Lung microvascular endothelial cell (primary cell): ENCODE results near the gene CCDC9B. TPM values are rescaled to one million over a fixed set of nuclear protein-coding genes. Genes with fewer than 3 reads are reported as not detected.
A peak's percentile ranks its signal among the peaks of the same experiment; 100 is the strongest.

Source experiments
- DNase-seq, 2 donors: peaks; one replicate each; pipeline versions ENCODE4 v3.0.0 to v3.0.0-alpha.2; 2010; ENCODE audit warnings: low read depth in 2 of 2
- total RNA-seq: library from RNA; depleted of rRNA; stranded (reverse); fragments of >200 nt; gene quantifications from 2 replicates; pipeline ENCODE4 v1.2.1, GENCODE V29; 2014

Gene CCDC9B
- total RNA-seq: 8.9 and 11.1 TPM in 2 replicates

DNA sequence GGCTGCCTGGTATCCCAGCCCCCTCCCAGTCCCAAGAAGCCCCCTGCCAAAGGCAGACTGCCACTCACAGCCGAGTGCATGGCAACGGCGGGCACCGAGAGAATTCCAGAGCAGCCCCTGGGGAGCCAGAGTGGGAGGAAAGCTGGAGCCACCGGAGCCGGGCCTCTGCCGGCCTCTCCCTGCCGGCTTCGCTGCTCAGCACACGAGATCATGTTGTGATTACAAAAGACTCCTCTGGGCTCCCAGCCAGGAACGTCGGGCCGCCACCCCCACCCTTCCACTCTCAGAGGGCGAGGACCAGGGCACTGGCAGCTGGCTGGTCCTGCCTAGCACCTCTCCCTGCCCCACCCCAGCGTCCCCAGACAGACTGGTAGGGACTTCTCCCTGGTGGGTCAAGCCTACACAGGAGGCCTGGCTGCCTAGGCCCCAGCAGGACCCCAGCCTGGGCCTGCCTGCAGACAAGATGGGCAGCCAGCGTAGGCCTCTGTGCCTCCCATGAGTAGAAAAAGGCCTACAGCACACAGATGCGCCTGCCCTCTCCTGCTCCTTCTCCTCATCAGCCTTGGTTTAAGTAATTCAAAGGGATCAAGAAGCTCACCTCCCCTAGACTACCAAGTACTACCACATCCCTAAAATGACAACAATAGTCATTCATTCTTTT, at the start of gene CCDC9B:
TSS of gene CCDC9B (minus strand) at position 200 of the 661 bp plus-strand sequence. CDS start at position 80, 120 bp downstream.
- DNase-seq: peak; percentile 89 to 91

DNA sequence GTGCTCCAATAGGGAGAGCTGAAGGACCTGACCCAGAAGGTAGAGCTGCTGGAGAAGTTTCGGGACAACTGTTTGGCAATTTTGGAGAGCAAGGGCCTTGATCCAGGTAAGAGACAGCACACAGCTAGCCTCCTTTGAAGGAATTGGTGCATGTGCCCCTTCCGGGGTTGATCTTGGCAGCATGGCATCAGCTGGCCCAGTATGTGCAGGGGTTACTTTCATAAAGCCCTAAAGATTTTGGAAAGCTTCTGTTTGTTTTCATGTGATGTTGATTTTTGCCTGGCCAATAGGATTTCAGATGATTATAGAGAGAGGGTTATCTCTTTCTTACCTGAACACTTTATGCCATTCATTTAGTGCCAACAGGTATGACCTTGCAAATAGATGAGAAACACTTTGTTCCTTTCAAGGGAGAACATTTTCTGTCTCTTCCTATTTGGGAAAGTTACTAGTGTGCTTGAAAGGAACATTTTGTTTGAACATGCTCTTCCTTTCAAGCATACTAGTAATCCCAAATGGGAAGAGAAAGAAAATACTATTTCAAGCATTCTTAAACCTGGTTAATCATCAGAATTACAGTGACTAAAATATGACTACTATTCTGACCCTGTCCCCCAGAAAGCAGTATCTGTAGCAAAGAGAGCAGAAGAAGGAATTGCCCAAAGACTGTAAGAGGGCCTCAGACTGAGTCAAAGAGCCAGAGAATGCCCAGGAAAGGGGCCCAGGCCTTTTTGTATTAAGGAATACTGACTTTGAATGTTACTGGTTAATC, 49.3 kb upstream of the CCDC9B start:
- no peak for DNase-seq

DNA sequence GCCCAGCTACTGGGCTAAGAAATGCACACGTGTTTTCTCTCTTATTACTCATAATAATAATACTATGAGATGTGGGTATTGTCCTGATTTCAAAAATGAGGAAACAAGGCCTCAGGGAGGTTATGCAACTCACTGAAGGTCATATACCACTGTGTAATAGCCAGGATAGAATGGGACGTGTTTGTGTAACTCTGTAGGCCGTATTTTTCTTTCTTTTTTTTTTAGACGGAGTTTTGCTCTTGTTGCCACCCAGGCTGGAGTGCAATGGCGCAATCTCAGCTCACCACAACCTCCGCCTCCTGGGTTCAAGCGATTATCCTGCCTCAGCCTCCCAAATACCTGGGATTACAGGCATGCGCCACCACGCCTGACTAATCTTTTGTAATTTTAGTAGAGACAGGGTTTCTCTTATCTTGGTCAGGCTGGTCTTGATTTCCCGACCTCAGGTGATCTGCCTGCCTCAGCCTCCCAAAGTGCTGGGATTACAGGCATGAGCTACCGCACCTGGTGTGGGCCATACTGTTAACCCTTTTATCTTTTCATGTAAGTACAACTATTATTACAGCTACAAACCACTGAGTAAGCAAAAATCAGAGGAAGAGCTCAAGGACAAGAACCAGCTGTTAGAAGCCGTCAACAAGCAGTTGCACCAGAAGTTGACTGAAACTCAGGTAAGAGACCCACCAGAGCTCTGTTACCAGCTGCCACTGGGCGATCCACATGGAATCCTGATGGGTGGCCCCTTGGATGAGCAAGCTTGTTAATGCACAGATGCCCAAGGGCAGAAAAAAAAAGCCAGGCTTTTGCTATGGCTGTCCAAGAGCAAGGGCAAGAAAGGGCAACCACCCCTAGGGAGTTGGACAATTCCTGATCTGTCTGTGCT, 48.4 kb upstream of the CCDC9B start:
- peak in 1 of 2 donors; percentile 20 for DNase-seq

DNA sequence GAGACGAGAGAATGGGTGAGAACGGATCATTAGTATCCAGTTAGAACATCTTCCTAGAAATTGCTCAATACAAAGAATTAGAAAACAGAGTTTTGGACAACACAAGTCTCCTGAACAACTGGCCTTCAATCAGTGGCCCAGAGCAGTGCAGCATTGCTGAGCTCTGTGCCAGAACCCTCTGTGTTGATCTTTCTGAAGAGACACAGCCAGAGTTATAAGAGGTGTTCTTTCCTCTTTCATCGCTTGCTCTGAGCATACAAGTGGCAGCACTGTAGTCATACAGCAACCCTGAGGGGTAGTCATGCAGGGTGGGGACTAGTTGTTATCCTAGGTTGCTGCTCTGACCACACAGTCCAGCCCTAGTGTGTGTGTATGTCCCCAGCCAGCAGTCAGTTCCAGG, 45.7 kb upstream of the CCDC9B start:
- DNase-seq: no peak

DNA sequence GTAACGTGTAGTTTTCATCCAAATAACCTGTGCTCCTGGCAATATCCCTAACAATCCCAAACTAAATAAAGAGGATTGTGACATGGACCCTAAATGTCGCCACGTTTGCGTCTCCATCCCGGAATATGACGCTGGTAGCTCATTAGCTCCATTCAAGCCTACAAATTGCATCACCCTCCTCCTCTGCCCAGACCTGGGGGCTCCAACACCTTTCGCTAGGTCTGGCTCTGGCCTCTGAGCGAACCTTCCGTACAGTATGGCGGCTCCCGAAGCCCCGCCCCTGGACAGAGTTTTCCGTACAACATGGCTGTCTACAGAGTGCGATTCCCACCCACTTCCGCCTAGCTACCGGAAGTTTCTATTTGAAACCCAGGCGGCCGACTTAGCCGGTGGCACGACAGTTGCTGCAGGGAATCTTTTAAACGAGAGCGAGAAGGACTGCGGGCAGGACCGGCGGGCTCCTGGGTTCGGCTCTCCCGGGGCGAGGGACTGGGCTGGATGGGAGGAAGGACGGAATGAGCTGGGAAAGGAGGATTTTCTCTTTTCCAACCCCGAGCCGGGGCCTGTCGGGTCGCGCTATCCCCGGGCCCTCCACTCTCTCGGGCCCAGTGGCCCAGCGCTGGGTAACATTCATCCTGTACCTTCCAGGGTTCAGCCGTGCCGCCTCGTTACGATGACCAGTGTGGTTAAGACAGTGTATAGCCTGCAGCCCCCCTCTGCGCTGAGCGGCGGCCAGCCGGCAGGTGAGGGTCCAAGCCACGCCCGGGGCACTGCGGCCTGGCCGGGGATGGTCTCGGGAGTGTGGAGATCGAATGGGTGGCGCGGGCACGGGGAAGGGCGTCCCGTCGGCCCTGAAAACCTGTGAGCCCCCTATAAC, 42.1 kb upstream of the CCDC9B start, which contains the start of gene KNSTRN:
TSS of gene KNSTRN (plus strand) at position 142 of the 877 bp plus-strand sequence. CDS start at position 257, 115 bp downstream.
- DNase-seq: peak; percentile 92 to 94

DNA sequence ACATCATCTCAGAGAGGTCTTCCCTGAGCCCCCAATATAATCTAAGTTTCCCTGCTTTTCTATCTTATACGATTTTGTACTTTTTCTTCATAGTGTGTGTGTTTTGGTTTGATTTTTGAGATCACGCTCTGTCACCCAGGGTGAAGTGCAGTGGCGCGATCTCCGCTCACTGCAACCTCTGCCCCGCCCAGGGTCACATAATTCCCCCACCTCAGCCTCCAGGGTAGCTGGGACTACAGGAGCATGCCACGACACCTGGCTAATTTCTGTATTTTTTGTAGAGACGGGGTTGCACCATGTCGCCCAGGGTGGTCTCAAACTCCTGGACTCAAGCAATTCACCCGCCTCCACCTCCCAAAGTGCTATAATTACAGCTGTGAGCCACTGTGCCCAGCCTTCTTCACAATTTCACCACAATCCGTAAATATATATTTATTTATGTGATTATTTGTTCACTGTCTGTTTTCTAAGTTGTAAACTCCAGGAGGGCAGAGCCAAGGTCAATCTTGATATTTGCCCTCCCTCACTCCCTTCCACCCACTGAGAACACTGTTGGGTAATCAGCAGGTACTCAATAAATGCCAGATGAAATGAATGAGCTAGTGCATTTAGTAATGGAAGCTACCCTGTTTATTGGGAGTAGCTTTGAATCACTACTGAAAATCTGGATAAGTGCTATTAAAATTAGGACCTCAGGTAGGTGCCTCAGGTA, 41.2 kb upstream of the CCDC9B start:
- no peak for DNase-seq

DNA sequence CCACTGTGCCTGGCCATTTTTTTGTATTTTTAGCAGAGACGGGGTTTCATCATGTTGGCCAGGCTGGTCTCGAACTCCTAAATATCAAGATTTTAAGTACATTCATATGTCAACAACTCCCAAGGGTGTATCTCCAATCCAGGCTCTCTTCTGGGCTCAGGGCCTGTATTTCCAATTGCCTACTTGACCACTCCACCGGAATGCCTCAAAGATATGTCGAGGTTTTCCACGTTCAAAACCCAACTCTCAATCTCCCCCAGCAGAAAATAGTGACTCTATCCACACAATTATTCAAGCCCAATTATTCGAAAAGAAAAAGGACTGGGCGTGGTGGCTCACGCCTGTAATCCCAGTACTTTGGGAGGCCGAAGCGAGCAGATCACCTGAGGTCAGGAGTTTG, 39.9 kb upstream of the CCDC9B start:
- DNase-seq: no peak

DNA sequence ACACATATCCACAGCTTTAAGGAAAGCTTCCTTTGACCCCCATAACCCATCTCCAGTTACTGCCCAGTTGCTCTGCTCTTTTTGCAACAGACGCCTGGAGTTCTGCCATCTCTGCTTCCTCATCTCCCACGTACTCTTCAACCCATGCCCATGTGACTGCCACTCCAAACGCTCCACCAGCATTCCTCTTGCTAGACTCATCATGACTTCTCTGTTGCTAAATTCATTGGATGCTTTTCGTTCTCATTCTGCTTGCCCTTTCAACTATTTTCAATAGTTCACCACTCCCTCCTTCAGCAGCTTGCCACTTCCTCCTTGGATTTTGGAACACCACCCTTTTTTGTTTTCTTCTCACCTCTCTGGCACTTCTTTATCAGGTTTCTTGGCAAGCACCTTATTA, 39.1 kb upstream of the CCDC9B start:
- peak; percentile 79 to 88 for DNase-seq

DNA sequence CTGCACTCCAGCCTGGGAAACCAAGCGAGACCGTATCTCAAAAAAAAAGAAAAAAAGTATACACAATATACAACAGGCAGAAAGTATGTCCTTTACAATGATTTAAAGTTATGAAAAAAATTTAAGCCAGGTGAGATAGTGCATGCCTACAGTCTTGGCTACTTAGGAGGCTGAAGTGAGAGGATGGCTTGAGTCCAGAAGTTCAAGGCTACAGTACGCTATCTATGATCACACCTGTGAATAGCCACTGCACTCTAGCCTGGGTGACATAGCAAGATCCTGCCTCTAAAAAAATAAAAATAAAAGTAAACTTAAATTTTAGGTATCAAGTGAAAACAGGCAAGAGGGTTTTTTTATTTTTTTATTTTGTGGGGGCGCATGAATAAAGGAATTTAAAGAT, 38.6 kb upstream of the CCDC9B start:
- DNase-seq: no peak

DNA sequence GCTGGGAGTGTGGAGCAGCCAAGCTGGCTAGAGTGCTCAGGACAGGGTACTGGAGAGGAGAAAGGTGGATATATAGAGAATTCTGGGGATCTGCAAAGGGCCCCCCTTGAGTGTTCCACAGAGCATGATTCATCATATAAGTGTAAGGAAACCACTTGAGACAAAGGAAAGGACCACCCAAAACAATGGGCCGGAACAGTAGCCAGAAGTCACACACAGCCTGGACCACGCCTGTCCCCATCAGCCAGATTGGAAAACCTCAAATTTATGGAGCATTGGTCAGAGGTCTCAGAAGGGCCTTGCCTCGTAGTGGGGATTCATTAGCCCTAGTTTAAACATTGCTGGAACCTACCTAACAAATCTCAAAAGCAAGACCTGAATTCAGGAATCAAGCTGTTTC, 36.9 kb upstream of the CCDC9B start:
- no peak for DNase-seq

DNA sequence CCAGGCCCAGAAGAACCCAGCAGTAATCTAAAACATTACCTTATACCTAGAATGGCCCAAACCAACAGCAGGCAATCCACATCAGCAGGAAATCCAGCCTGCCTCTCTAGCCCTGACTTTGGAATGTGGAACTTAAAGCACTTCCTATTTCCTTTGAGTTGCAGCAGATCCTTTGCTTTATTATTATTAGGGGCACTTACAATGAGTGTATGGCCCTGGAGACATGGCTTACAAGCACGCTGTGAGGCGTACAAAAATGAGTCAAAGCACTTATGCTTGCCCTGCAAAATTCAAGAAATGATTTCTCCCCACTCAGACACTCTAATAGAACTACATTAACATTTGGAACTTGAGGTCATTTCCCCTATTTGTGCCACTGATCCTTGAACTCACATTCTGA, 32.2 kb upstream of the CCDC9B start:
- DNase-seq: peak in 1 of 2 donors; percentile 60

DNA sequence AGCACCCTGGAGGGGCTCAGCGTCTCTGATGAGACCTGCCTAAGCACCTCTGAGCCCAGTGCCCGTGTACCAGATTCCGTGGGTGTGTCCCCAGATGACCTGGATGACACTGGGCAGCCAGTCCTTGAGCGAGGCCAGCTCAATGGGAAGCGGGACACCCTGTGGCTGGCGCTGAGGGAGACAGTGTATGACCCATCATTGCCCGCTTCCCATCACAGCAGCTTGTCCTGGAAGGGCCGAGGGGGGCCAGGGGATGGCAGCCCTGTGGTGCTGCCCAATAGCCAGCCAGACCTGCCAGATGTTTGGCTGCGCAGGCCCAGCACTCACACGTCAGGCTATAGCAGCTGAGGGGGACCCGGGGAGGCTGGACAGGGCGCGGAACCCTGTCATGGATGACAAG, 29.2 kb upstream of the CCDC9B start:
- no peak for DNase-seq

DNA sequence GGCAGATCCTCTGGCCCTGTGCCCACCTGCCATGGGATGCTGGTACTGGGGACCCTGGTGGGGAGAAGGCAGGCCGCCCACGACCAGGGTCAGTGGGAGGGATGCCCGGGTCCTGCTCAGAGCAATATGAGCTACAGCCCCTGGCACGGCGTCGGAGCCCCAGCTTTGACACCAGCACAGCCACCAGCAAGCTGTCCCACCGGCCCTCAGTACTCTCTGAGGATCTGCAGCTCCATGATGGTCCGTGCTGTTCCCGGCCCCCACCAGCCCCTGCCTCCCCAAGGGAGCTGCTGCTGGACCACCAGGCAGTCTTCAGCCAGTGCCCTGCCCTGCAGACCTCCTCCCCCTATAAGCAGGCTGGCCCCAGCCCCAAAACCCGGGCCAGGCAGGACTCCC, 28.7 kb upstream of the CCDC9B start:
- no peak for DNase-seq

DNA sequence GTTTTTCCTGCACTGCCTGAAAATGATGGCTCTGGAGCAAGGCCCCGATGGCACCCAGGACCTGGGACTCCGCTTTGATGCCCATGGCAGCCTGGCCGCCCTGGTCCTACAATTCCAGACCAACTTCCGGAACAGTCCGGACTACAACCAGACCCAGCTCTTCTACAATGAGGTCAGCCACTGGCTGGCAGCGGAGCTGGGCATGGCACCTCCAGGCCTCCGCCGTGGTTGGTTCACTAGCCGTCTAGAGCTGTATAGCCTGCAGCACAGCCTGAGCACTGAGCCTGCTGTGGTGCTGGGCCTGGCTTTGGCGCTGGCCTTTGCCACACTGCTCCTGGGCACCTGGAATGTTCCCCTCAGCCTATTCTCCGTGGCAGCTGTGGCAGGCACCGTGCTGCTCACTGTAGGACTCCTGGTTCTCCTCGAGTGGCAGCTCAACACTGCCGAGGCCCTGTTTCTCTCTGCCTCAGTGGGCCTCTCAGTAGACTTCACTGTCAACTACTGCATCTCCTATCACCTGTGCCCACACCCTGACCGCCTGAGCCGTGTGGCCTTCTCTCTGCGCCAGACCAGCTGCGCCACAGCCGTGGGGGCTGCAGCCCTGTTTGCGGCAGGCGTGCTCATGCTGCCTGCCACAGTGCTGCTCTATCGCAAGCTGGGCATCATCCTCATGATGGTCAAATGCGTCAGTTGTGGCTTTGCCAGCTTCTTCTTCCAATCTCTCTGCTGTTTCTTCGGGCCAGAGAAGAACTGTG, 28.2 kb upstream of the CCDC9B start:
- no peak for DNase-seq

DNA sequence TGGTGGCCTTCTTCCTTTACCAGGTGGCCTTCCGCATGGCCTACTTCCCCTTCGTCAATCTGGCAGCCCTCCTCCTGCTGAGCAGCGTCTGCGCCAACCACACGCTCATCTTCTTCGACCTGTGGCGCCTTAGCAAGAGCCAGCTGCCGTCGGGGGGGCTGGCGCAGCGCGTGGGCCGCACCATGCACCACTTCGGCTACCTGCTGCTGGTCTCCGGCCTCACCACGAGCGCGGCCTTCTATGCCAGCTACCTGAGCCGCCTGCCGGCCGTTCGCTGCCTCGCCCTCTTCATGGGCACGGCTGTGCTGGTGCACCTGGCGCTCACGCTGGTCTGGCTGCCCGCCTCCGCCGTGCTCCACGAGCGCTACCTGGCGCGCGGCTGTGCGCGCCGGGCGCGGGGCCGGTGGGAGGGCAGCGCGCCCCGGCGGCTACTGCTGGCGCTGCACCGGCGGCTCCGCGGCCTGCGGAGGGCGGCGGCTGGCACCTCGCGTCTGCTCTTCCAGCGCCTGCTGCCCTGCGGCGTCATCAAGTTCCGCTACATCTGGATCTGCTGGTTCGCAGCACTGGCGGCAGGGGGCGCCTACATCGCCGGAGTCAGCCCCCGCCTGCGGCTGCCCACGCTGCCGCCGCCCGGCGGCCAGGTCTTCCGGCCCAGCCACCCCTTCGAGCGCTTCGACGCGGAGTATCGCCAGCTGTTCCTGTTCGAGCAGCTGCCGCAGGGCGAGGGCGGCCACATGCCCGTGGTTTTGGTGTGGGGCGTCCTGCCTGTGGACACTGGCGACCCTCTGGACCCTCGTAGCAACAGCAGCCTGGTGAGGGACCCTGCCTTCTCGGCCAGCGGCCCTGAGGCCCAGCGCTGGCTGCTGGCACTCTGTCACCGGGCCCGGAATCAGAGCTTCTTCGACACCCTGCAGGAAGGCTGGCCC, 27.2 kb upstream of the CCDC9B start:
- peak; percentile 91 to 93 for DNase-seq

DNA sequence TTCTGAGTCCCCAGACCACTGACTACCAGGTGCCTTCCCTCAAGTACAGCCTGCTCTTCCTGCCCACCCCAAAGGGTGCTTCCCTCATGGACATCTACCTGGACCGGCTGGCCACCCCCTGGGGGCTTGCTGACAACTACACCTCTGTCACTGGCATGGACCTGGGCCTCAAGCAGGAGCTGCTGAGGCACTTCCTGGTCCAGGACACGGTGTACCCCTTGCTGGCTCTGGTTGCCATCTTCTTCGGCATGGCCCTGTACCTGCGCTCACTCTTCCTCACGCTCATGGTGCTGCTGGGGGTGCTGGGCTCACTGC, 26.6 kb upstream of the CCDC9B start:
- no peak for DNase-seq

DNA sequence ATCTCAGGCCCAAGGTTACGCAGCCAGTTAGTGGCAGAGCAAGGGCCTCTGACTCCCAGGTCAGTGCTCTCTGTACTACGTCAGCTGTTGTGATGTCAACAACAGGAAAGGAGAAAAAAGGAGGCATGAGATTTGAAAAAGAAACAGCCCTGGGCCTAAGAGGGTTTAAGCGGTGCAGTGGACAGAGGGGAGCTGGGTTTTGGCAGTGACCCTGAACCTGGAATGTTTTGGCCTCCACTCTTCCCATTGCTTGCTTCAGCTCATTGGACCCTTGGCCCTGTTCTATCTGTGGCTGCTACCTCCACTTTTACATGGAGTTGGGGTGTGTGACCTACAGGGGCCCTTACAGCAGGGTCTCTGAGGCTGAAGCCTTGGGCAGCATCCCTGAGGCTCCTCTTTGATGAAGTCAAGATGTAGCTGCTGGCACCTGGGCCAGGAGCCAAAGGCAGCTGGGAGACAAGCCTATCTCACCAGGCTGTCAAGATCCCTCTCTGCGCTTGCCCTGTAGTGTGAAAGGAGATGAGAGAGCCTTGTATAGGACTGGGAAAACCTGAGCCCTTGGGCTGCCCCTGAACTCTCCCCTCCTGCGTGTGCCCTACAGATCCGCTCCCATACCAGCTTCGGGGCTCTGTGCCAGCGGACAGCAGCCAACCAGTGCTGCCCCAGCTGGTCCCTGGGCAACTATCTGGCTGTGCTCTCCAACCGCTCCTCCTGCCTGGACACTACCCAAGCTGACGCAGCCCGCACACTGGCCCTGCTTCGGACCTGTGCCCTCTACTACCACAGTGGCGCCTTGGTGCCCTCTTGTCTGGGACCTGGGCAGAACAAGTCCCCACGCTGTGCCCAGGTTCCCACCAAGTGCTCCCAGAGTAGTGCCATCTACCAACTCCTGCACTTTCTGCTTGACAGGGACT, 26.0 kb upstream of the CCDC9B start:
- DNase-seq: no peak
